K562 (cell line): ENCODE results near the gene AFDN. TPM values are rescaled to one million over a fixed set of nuclear protein-coding genes. Genes with fewer than 3 reads are reported as not detected.

Experiments
- ATAC-seq: fragments of 200-7000 bp; cut with Tn5 transposase; 3 replicates; pipeline ENCODE4 v1.9.1; 2020; ENCODE audit warnings: moderate library complexity
- BruUV-seq: library from RNA; stranded (reverse); fragments of 400-500 nt; replicated peaks from 2 replicates; lab custom pipeline; 2021; lab: Mats Ljungman, UMichigan
- CTCF ChIA-PET: fragments of 300-600 bp; formaldehyde crosslinking; extraction: SDS; loops from one replicate; lab custom pipeline; 2021; ENCODE audit warnings: low intra/inter-chr PET ratio; lab: Yijun Ruan, JAX
- POLR2A ChIA-PET: fragments of 300-600, 350-650 bp; sonication (Branson Sonifier 250); formaldehyde crosslinking; extraction: SDS; loops from one replicate; lab custom pipeline; 2021; ENCODE audit warnings: antibody characterized with exemption, inconsistent platforms; lab: Yijun Ruan, JAX
- DNase-seq, 4 experiments: peaks; one replicate each; pipeline versions ENCODE4 v3.0.0 to v3.0.0-alpha.2; 2011 to 2018; ENCODE audit warnings: low spot score in 3 of 4, mixed read lengths in 3 of 4; ENCODE audit errors: extremely low read depth in 1 of 4
- FAIRE-seq: peaks from 2 replicates; lab custom pipeline; 2011; peaks lifted over from hg19 to GRCh38; lab: Jason Lieb, UNC
- H2AFZ ChIP-seq: 2 replicates; pipeline ENCODE4 v1.6.0; 2011; ENCODE audit warnings: low read depth, low read length, control low read depth, inconsistent platforms
- H3K27ac ChIP-seq: fragments of 200-600 bp; 3 replicates; pipeline ENCODE4 v1.8.0; 2011; ENCODE audit warnings: low read depth, mild to moderate bottlenecking, control low read depth, inconsistent platforms, low read length, moderate library complexity, mixed read lengths; ENCODE audit errors: extremely low read depth
- H3K27me3 ChIP-seq, 2 experiments: fragments of 300-600 bp in 1 of 2; 2 replicates in 1 of 2; 3 replicates in 1 of 2; pipeline versions ENCODE4 v1.6.0 to v1.8.0; 2011; ENCODE audit warnings: inconsistent platforms in 2 of 2, low read length in 2 of 2, mild to moderate bottlenecking in 1 of 2, mixed read lengths in 1 of 2, moderate library complexity in 1 of 2; ENCODE audit not compliant: control insufficient read depth in 2 of 2, insufficient read depth in 2 of 2
- H3K36me3 ChIP-seq: fragments of 300-600 bp; 3 replicates; pipeline ENCODE4 v1.8.0; 2011; ENCODE audit warnings: mild to moderate bottlenecking, low read length, inconsistent platforms; ENCODE audit not compliant: control insufficient read depth, insufficient read depth
- H3K4me1 ChIP-seq, 2 experiments: fragments of 200-600 bp in 1 of 2; replicated peaks in 1 of 2; 2 replicates in 1 of 2; 3 replicates in 1 of 2; pipeline versions ENCODE4 v1.5.1 to v1.8.0; 2011; ENCODE audit warnings: inconsistent platforms in 2 of 2, low read length in 2 of 2, mild to moderate bottlenecking in 1 of 2, mixed read lengths in 1 of 2, moderate library complexity in 1 of 2; ENCODE audit not compliant: control insufficient read depth in 2 of 2, insufficient read depth in 2 of 2
- H3K4me2 ChIP-seq: 2 replicates; pipeline ENCODE4 v1.6.1; 2011; ENCODE audit warnings: low read length, control low read depth, inconsistent platforms, mixed read lengths; ENCODE audit not compliant: insufficient read depth
- H3K4me3 ChIP-seq: fragments of 200-600 bp; sonication (generic), shearing (Covaris generic); 2 replicates; pipeline ENCODE4 v1.5.1; 2016; ENCODE audit warnings: control low read depth, inconsistent platforms
- H3K79me2 ChIP-seq: fragments of 200-600 bp; 3 replicates; pipeline ENCODE4 v1.8.0; 2011; ENCODE audit warnings: low read length, inconsistent platforms; ENCODE audit not compliant: control insufficient read depth, insufficient read depth
- H3K9ac ChIP-seq, 2 experiments: 2 replicates each; pipeline versions ENCODE4 v1.6.0 to v1.6.1; 2011; ENCODE audit warnings: low read depth in 2 of 2, low read length in 2 of 2, control low read depth in 1 of 2, inconsistent platforms in 1 of 2, mild to moderate bottlenecking in 1 of 2, mixed read lengths in 1 of 2; ENCODE audit not compliant: insufficient read depth in 1 of 2
- H3K9me1 ChIP-seq: one replicate; pipeline ENCODE4 v1.6.0; 2011; ENCODE audit warnings: inconsistent platforms, mild to moderate bottlenecking, low read length, moderate library complexity; ENCODE audit not compliant: control insufficient read depth, insufficient read depth
- H3K9me3 ChIP-seq: replicated peaks from 2 replicates; pipeline ENCODE4 v1.5.1; 2011; ENCODE audit warnings: low read depth, low read length, inconsistent platforms; ENCODE audit not compliant: control insufficient read depth, insufficient read depth
- H4K20me1 ChIP-seq: replicated peaks from 2 replicates; pipeline ENCODE4 v1.6.1; 2011; ENCODE audit warnings: low read length, inconsistent platforms, mixed read lengths; ENCODE audit not compliant: control insufficient read depth, insufficient read depth
- BRCA1 ChIP-seq, 2 experiments: fragments of 450-650 bp in 1 of 2; sonication (generic) in 1 of 2; formaldehyde crosslinking in 1 of 2; IDR thresholded peaks; 2 replicates each; pipeline versions ENCODE4 v1.5.0 to v1.6.1; 2017 to 2020; ENCODE audit warnings: mild to moderate bottlenecking in 1 of 2, missing genetic modification reagents in 1 of 2
- POLR2A ChIP-seq: fragments of 450-650 bp; conservative IDR thresholded peaks from 2 replicates; pipeline ENCODE4 v1.6.1; 2016
- SOX6 ChIP-seq: fragments of 450-650 bp; IDR thresholded peaks from 2 replicates; pipeline ENCODE4 v1.6.1; 2014; ENCODE audit warnings: mild to moderate bottlenecking
- THRAP3 ChIP-seq: fragments of 450-650 bp; IDR thresholded peaks from 2 replicates; pipeline ENCODE4 v1.6.1; 2016; ENCODE audit warnings: mild to moderate bottlenecking, inconsistent platforms, borderline replicate concordance
- ZBTB26 ChIP-seq: fragments of 450-650 bp; formaldehyde crosslinking; IDR thresholded peaks from 2 replicates; pipeline ENCODE4 v1.4.0; 2022; ENCODE audit warnings: missing genetic modification characterization
- ZNF174 ChIP-seq: fragments of 250-450 bp; sonication (Bioruptor Pico); IDR thresholded peaks from 2 replicates; pipeline ENCODE4 v1.4.0; 2020; ENCODE audit warnings: mild to moderate bottlenecking
- ZNF407 ChIP-seq: fragments of 450-650 bp; IDR thresholded peaks from 2 replicates; pipeline ENCODE4 v1.6.1; 2016; ENCODE audit warnings: low read depth
- WGBS: fragments of 100-300 bp; shearing (Covaris generic); methylation state at CpG from one replicate; pipeline ENCODE4 v1.1.6; 2016; ENCODE audit warnings: low coverage, mixed read lengths; ENCODE audit not compliant: insufficient coverage; ENCODE audit errors: missing lambda C conversion rate; 5-methylcytosine and 5-hydroxymethylcytosine counted together
- in situ Hi-C: fragments of 300-500 bp; cut with MboI; formaldehyde crosslinking; loops from 4 replicates; pipeline ENCODE4 v1.15.0; 2018; ENCODE audit warnings: inconsistent platforms, mixed read lengths
- intact Hi-C: fragments of 100-400 bp; cut with micrococcal nuclease; formaldehyde crosslinking; loops from 2 replicates; pipeline ENCODE4 v1.14.2; 2022
- polyA plus RNA-seq, 8 experiments: library from polyadenylated mRNA; depleted of rRNA in 4 of 8; stranded (reverse) in 5 of 8; unstranded in 3 of 8; fragments of >200 nt; fragmentation: Nextera tagmentation in 2 of 8; fragmentation: Illumina TruSeq in 1 of 8; extraction: Ambion mirVana in 2 of 8; extraction: Trizol in 1 of 8; gene quantifications; 2 replicates each; pipeline versions ENCODE4 v1.2.1 to v1.2.3, GENCODE V29; 2011 to 2014; ENCODE audit warnings: inconsistent platforms in 1 of 8, missing spikeins in 1 of 8
- total RNA-seq, 7 experiments: library from RNA; depleted of rRNA in 6 of 7; stranded (reverse); fragments of >200 nt in 6 of 7; fragmentation: Illumina TruSeq in 2 of 7; extraction: Trizol in 2 of 7; gene quantifications; 2 replicates each; pipeline versions ENCODE4 v1.2.1 to v1.2.3, GENCODE V29; 2011 to 2021; ENCODE audit warnings: low replicate concordance in 1 of 7

AFDN gene
- total and polyA plus RNA-seq, 9 of the 15 experiments (the other 6 are each of a cell fraction or from before 2014, with no cell fraction given): 7.2 to 129 (median 105) TPM

DNA sequence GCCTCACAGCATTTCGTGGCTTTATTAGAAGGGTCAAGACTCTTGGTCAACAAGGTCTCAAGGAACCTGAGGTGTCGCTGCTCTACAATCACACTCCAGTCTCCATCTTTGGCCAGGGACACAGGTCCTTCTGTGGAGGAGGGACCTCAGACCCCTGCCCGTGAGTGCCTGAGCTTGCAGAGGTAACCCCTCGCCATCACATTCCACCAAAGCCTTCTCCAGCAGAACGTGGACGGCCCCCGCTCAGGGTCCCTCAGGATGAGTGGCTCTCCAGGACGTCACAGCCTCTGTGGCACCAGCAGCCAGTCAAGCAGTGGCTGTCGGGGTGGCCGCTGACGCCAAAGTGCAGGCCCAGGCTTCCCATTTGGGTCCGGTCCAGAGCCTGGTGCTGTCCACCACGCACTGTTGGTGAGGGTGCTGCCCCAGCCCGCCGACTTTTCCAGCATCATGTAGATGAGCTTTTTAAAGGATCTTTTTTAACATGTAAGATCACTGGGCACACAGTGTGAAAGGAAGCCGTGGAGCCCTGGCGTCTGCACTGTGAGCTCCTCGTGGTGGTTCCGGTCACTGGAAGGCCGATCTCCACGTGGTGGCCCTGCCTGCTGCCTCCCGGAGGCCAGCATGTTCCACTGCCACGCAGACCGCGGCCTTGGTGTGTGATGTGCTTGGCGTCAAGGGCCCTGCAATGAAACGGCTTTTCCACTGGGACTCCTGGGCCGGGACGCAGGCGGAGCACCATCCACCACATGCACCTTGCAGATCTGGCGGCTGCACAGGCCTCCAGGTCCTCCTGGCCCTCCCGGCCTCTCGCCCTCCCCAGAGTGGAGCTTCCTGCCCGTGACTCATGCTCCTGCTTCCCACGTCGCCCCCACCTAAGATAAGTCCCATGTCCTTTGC is 162.5 kb downstream of the AFDN start:
- Histone ChIP-seq H3K9me3 (no peaks in the 10 kb centered on the region), H3K27ac (no peak overlapping the region), H2AFZ (no peak overlapping the region), H3K4me1 (peaks cover 0 to 32% of the 10 kb centered on the region in 2 experiments; a peak in 2 of 5 replicates), H3K4me2 (no peak overlapping the region), H3K36me3 (no peaks in the 10 kb centered on the region), H3K27me3 (peaks cover 79 to 84% of the 10 kb centered on the region in 2 experiments), H4K20me1 (peaks cover 4% of the 10 kb centered on the region; the same call in 1 of the 2 replicates), H3K79me2 (no peaks in the 10 kb centered on the region), H3K4me3 (no peak overlapping the region), H3K9me1 (peaks cover 4% of the 10 kb centered on the region), H3K9ac (no peak overlapping the region)
- ChIA-PET CTCF (no interaction called here), POLR2A (interaction anchor here (0.5 to 0.7 kb wide), 2 partner anchors 24 to 218 kb away, joined by 3 read pairs; no protein-coding TSS in a partner anchor)
- in situ Hi-C loops (no loop called here), intact Hi-C loops (no loop called here)
- FAIRE-seq (no peak), ATAC-seq (peak; percentile 36; the same call in 1 of the 3 replicates)
- 7% methylated on average over 36 of the region's 36 CpGs for WGBS
- no peak for TF ChIP-seq ZNF174 (CRISPR knock-in tag)
- TF ChIP-seq ZNF407: no peak
- TF ChIP-seq THRAP3: no peak
- TF ChIP-seq POLR2A: no peak
- no peak for TF ChIP-seq ZBTB26 (CRISPR knock-in tag)
- TF ChIP-seq SOX6: no peak
- no peak for TF ChIP-seq BRCA1 (IDR thresholded peaks at IDR 0.05)
- no peak for TF ChIP-seq BRCA1 (CRISPR knock-in tag; IDR thresholded peaks at IDR 0.05)
- TF ChIP-seq, all 486 proteins: peak for 0
- DNase-seq: no peak
- BruUV-seq: no TSS peak
